NK-92 treated with Interleukin-12 subunit alpha and Interleukin-12 subunit beta, amount 100 ng/mL, for 24 hours (cell line): ENCODE results near the gene HAND2.
A peak's percentile ranks its signal among the peaks of the same experiment; 100 is the strongest.

Experiments
- DNase-seq: peaks from one replicate; lab custom pipeline; 2025; lab: John Stamatoyannopoulos, UW

The HAND2 gene

DNA sequence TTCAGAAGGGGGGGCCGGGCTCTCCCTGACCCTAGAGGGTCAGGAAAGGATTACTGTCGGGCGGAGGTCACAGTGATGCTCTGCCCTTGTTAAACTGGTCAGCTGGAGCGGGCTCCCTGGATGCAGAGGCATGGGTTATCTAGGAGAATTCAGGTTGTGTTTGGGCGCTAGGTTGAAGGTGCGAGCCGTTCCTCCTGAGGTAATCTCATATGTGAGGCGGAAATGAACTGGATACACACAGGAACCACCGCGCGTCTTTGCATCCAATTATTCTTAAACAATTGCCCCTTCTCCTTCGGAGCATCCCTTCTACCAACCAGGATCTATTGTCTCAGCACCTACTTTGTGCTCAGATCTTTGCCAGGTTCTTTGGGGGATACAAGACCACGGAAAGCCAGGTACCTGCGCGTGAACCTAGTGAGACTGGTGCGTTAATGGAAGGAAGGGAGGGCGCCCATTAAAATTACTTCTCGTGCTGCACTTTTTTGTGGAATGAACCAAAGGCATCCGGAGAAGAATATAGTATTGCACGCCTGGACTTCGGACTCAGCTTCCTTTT is 28.4 kb downstream of the HAND2 start:
- no peak for DNase-seq

DNA sequence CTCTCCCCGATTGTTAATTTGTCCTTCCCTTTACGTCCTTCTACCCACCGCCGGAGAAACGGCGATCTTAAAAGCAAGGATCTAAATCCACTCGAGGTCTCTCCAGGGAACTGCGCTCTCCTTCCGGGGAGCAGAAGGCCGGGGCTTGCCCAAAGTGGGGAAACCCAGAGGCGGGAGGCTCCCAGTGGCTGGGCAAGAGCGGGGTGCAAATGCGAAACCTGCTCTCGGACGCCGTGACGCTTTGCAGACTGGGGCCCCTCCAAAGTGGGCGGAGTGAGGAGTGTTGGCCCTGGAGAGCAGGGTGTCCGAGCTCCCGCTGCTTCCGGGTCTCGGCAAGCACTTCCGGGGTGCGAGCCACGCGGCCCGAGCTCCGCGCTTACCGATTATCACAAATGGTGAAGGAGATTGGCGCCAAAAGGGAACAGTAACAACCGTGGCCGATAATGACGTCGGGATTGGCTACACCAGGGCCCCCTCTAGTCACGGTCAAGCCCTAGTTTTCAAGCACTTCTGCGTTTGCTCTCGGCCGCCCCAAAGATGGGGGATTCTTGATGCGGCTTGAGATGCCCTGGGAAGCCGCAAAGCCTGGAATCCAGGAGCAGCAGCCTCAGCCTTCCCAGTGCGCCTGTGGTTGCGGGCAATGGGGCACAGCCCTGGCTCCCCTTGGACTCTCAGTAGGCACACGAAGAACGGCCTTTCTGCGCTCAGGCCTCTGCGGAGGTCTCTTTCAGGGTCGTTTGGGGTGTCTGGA is 29.0 kb downstream of the HAND2 start:
- no peak for DNase-seq

DNA sequence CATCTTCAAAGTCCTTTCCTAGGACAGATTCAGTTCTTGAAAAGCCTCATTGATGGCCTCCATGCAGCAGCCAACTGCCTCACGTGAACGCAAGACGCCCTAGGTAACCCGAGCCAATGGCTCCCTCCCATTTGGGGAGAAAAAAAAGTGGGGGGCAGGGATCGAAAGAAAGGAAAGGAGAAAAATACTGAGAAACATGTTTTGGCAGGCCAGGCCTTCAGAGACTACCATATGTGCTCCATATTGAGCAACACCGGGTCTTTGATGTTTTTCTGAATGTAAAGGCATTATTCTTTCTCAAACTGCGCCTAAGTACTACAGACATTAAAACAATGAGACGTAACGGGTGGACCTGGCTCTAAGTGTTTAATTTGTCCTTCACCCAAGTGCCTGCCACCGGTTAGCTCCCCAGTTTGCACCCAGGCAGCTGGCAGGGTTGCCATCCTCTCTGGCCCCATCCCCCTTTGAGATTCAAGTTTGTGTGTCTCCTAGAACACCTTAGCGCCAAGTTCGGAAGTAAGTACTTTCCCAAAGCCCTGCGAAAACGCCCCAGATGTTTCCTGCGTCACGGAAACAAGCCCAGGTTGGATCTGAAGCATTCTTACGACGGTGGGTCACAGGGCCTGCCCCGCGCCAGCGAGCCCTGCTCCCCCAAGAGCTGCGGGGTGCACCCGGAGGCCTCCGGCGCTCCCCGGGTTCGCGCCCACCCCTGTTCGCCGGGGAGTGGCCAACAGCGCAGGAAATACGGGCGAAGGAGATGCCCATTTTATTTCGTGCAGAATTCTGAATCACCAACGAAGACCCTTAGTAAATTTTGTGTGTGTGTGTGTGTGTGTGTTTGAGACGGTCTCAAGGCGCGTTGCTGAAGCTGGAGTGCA is 30.1 kb downstream of the HAND2 start:
- DNase-seq: no peak

DNA sequence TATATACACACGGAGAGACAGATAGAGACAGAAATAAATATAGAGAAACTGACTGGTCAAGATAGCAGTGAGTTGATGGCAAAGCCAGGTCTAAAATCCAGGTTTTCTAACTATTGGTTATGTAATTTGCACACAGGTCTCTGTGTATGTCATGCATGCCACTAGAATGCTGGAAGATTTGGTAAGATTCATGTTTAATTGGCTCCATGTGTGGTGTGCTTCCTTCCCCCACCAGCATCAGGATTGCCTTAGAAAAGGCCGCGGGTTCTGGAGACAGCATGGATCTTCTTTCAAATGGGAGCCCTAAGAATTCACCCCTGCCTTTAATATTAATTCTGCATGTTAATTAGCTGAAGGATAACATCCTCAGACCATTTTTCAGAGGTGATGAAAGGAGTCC is 31.3 kb downstream of the HAND2 start:
- no peak for DNase-seq

DNA sequence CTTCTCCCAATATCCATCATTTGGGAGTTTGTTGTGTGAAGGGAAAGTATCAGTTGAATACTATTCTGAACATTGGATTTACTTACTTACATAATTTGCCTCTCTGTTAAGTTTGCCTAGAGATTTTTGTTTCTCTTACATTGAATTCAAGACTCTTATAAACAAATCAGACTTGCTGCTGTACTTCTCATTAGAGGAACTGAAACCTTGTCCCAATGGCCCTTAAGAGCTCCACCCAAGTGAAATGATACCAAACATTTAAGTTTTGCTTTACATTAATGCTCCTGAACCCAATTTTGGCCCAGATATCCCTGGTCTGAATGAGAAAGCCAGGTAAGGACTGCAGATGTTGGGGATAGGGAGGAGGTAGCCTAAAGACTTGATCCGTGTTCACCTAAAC is 32.0 kb downstream of the HAND2 start:
- no peak for DNase-seq

DNA sequence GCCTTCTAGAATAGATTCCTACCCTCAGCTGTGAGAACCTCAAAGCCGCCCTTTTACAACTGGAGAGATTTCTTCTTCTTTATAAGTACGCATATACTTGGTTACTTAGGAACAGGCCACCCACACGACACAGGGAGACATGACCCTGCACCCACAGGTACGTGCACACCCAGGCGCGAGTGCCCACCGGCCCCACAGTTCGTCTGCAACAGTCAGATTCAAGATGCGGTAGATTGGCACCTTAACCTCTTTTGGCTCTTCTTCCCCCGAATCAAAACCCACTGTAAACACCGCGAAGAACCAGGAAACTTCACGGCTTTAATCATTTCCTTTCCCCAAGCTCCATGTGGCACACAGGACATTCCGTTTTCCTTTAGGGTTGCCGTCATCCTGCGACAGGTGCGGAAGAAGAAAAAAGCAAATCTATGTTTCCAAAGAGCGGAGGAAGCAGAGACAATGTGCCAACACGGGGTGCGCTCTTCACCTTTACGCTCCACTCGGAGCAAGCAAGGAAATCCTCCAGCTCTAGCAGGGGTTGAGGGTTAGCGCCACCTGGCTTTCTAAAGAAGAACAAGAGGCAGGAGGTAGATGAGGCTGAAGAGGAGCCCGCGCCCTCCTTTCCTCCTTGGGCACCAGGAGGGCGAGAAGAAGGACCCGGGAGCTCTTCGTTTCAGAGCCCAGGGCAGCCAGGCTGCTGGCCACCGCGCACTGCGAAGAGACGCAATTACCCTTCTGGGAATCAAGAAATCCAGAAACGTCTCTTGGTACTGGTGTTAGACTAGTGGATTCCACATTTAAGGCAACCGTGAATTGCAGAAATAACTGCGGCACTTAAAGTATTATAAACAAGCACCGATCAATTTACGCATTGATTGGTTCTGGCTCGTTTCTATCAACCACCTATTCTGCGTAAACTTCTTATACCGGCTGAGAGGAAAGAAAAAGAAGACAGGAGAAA is 35.7 kb downstream of the HAND2 start:
- no peak for DNase-seq

DNA sequence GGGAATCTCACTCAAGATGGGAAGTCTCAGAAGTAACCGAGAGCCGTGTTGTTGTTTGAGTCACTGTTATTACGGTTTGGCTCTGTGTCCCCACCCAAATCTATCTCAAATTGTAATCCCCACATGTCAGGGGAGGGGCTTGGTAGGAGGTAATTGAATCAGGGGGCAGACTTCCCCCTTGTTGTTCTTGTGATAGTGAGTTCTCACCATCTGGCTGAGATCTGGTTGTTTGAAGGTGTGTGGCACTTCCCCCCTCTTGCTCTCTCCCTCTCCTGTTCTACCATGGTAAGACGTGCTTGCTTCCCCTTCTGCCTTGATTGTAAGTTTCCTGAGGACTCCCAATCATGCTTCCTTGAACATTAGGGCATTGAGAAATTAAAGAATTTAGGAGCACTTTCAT is 37.0 kb downstream of the HAND2 start:
- no peak for DNase-seq

DNA sequence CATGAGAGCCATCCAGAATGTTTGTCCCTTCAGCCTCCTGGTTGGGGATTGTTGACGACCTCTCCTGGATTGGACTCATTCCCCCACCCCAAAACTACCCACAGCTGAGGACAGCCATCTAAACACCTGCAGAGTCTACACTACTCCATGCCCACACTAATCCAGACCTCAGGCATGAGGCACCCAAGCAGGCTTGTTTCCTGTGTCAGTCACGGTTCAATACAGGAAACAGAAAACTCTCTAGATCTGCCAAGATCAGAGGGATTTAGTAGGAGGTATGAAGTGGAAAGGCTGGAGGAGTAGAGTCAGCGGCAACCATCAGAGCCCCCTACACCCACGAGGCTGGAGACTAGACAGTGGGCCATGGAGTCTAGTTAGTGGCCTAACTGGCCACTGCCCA is 37.7 kb downstream of the HAND2 start:
- DNase-seq: no peak

DNA sequence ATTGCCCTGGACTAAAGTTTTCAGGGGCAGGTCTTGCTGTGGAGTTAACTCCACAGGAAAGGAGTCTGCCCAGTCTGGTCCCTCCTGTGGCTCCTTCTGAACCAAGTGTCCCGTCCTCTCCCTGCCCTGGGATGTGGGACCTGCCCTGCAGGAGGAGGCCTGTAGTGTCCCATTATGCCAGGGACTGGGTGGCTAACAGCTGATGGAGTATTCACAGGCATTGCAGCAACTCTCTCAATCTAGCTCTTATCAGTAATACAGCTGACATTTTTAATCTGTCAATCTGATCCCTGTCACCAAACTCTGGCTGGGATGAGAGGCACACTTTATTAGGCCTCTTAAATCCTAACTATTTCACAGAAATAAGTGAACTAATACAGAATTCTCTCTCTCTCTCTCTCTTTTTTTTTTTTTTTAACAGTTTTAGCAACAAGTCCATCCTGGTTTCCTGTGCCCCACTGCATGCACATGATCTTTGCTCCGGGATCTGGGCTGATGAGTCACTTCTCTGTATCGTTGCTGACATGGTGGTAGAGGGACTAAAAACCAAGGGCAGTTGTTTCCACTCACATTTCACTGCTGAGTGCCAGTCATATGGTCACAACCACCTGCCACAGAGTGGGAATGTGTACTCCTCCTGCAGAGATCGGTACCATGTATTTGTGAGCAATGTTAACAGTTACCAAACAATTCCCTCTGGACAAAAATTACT is 39.1 kb downstream of the HAND2 start:
- peak; percentile 5 for DNase-seq

DNA sequence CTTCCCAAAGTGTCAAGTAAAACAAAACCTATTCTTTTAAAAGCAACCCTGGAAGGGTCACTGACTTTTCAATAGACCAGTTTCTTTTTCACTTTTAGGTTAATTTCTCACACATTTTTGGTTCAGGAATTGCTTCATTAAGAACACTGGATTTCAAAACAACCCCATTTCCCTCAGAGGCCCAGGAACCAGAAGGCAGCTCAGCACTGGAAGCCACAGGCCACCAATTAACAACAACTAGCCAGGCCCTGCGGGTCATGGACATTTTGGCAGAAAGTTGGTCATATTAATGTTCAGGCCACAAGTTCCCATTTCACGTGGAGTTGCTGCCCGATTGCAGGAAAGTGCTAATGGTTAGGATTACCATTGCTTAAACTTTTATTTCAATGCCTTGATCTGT is 39.8 kb downstream of the HAND2 start:
- DNase-seq: no peak

DNA sequence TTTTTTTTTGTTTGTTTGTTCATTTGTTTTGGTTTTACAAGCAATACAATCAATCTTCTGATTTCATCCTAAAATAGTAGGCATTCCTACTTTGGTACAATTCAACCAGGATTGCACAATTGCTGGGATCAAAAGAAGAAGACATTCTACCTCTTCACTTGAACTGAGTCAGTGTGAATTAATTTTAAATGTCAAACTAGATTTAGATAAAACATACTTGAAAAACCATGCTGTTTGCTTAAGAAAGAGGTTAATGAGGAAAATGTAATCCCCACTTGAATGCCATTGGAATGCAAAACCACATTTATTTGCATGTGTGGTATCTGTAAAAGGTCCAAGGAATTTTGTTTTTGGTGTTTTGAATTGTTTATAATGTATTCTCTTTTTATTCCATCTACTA is 40.5 kb downstream of the HAND2 start:
- DNase-seq: no peak

DNA sequence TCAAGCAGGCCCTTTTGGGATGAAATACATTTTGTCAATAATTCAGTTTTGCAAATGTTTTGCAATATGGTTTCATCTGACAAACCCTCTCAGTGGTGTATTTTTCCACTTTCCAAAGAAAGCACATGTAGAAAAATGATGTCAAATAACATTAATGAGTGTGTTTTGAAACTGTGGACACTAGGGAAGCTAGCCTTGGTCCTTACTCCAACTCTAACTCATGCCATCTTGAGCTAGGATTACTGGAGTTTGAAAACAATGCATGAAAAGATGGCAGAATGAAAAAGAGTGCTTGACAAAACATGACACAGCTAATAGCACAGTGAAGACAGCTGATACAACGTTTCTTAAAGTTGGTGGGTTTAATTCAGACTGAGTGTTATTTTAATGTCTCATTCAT is 41.4 kb downstream of the HAND2 start:
- no peak for DNase-seq

DNA sequence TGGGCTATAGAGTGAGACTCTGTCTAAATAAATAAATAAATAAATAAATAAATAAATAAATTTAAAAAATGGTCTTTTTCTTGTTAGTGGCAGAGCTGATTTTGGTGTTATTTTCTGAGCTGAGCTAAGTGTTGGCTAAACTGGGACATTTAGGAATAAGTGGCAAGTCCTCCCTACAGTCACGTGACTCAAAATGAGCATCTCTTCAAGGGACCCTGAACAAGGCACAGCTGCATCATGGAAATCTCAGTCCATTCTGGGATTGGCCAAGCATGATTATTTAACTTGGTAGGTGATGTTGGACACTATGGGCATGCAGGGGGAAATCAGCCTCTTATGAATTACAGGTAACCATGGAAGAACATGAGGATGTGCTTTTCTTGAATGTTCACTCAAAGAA is 42.0 kb downstream of the HAND2 start:
- no peak for DNase-seq

DNA sequence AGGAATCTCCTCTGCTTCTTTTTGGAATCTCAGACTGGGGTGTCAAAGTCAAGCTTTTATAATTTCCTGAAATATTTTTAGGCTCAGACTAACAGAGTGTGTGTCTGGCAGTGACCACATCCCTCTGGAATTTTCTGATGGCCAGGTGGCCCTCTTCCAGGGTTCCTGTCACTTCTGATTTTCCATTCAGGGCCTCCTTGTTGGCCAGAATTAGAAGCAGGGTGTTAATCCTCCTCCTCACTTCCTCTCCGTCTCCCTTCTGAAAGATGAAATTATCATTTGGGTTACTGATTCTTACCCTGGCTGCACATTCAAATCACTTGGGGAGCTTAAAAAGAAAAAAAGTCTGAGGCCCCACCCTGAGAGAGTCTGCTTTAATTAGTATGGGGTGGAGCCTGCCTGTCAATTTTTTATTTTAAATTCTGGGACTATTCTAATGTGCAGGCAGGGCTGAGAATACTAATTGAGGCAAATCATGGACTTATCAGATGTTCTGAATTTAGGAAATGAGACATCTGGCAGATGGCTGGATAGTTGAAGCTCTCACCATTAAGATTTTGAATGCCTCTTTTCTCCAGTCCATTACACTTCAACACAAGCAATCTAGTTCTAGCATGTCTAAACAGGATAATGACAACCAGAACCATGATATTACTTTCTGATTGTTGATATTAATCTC is 43.2 kb downstream of the HAND2 start:
- DNase-seq: no peak

DNA sequence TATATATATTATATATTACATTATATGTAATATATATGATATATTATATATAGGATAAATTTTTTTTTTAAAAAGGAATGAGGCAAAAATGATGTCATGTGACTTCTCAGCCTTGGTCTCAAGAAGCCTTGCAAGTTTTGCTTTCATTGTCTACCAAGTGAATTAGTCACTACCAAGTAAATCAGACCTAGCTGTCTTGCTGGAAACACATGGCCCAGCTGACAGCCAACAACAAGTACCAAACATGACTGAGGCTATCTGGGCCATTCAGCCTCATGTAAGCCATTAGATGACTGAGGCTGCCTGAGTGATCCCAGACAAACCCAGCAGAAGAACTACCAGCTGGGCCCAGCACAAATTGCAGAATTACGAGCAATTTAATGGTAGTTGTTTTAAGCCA is 44.9 kb downstream of the HAND2 start:
- DNase-seq: no peak

DNA sequence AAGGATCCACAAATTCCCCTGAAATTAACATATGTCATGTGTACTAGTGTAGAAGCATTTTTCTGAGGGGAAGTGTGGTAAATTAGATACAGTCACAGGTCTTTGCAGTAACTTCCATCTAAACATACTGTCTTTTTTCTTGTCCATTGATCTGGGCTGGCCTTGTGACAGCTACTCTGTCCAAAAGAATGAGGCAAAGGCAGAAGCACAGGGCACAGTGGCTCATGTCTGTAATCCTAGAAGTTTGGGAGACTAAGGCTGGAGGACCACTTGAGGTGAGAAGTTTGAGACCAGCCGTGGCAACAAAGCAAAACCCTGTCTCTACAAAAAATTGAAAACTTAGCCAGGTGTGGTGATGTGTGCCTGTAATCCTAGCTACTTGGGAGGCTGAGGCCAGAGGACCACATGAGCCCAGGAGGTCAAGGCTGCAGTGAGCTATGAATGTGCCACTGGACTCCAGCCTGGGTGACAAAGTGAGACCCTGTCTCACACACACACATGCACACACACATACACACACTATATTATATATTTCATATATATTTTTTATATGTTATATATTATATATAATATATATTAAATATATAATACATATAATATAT is 47.6 kb downstream of the HAND2 start:
- DNase-seq: no peak

DNA sequence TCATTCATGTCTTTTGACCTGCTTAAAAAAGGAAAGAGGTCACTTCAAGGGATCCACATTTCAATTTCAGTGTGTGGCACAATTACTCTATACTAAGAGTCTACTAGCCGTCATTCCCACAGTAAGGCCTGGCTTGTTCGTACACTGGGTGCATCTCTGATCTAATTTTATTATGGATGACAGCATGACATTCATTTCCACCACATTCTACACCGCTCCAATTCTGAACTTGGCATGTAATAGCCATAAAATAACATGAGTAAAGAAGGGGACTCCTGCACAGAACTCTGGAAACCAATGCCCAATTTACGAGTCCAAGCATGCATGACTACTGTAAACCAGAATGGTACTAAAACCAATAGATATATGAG is 51.1 kb downstream of the HAND2 start:
- no peak for DNase-seq

DNA sequence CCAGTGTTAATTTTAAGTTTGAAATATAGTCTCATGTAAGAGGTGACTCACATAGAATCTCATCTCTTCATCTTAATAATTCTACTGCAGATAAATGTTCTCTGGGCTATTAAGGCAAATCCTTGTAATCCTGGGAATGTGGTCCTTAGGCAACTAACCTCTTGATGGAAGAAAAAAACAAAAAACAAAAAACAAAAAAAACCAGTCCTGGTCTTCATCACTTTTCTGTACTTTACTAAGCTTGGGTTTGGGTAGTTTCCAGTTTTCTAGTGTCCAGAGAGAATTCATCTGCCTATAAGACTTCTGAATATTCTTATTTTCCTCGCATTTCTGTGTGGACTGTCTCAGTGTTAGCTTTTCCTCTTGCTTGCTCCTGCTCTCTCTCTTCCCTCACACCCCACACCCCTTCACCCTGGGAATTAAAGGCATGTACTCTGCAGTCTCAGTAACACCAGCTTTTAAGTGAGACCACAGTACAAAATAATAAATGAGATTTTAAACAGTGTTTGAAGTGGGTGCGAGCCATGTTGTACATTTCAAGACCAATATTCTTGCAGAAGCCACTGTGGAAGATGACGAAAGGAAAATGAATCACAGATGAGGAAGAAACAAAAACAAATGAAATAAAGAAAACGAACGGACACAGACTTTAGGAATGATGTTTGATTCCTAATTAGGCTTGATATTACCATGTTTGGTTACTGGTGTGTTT is 51.7 kb downstream of the HAND2 start:
- DNase-seq: no peak

DNA sequence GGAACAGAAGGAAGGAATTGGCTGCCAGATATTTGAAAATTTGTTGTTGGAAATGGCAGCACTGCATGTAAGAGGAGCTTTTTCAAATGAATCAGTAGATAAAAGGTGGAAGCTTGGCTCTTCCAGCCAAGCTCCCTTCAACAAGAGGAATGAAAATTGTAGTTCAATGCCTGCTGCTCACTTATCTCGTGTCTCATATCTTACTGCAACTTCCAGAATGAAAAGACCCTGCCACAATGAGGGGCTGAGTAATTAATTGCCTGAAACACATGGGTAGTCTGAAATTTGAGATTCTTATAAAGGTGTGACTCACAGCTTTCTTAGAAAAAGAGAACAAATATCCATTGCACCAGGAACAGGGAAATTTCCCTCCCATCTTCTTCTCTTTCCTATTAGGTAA is 53.0 kb downstream of the HAND2 start:
- DNase-seq: no peak
